ENCODE results near the gene GCG.

DNA sequence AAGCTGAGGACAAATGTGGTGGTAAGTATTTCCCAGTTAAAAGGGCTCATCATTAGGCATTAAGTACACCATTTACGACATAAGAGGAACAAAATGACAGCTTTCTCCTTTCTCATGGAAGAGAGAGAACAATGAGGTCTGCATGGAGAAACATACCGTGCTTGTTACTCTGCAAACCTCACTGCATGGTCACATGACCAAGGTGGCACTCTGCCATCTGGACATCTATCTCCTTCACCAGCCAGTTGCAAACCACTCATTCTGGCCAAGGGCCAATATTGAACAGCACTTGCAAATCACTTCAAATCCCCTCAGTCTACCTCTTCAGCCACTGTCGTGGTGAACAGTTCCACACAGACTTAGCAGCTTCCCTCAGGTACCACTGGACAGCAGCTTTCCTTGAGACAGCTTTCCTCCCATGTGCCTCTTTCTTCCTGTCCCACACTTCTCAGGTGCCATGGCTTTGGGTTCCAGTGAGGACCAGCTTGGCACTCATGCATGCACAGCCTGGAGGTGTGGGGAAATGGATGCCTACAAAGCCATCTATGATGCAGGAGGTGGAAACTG lies 48.5 kb downstream of the GCG start:
- TF ChIP-seq POLR2AphosphoS5 (IDR thresholded peaks at IDR 0.05), result no peak
- TF ChIP-seq, protein P1, sequence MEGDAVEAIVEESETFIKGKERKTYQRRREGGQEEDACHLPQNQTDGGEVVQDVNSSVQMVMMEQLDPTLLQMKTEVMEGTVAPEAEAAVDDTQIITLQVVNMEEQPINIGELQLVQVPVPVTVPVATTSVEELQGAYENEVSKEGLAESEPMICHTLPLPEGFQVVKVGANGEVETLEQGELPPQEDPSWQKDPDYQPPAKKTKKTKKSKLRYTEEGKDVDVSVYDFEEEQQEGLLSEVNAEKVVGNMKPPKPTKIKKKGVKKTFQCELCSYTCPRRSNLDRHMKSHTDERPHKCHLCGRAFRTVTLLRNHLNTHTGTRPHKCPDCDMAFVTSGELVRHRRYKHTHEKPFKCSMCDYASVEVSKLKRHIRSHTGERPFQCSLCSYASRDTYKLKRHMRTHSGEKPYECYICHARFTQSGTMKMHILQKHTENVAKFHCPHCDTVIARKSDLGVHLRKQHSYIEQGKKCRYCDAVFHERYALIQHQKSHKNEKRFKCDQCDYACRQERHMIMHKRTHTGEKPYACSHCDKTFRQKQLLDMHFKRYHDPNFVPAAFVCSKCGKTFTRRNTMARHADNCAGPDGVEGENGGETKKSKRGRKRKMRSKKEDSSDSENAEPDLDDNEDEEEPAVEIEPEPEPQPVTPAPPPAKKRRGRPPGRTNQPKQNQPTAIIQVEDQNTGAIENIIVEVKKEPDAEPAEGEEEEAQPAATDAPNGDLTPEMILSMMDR (IDR thresholded peaks at IDR 0.05 in 8 of 11, conservative IDR thresholded peaks at IDR 0.05 in 3 of 11), result no peak
